Ovary (tissue), 9 donors: ENCODE data around the gene TEX26. TPM values are rescaled to one million over a fixed set of nuclear protein-coding genes. Genes with fewer than 3 reads are reported as not detected.

Source experiments
- DNase-seq, 5 donors: peaks; one replicate each; pipeline ENCODE4 v3.0.0-alpha.2; 2019 to 2020
- H3K27ac ChIP-seq, 2 donors: fragments of 200-600 bp; one replicate each; pipeline versions ENCODE4 v1.5.1 to v1.8.0; 2019 to 2022
- H3K27me3 ChIP-seq: fragments of 200-600 bp; one replicate; pipeline ENCODE4 v1.8.0; 2022
- H3K36me3 ChIP-seq: fragments of 200-600 bp; sonication (generic); one replicate; pipeline ENCODE4 v1.5.1; 2019
- H3K4me1 ChIP-seq: one replicate; pipeline ENCODE4 v1.8.1; 2013; ENCODE audit warnings: mild to moderate bottlenecking, moderate library complexity; ENCODE audit not compliant: insufficient read depth
- H3K4me3 ChIP-seq: fragments of 200-600 bp; sonication (generic); one replicate; pipeline ENCODE4 v1.5.1; 2017
- H3K9me3 ChIP-seq, 2 donors: fragments of 200-600 bp in 1 of 2; sonication (generic) in 1 of 2; one replicate each; pipeline versions ENCODE4 v1.5.1 to v1.8.1; 2013 to 2019; ENCODE audit warnings: mild to moderate bottlenecking in 1 of 2, moderate library complexity in 1 of 2
- EP300 ChIP-seq: sonication (generic); formaldehyde crosslinking; IDR thresholded peaks from one replicate; pipeline ENCODE4 v1.6.1; 2017; ENCODE audit warnings: antibody characterized with exemption
- POLR2A ChIP-seq: fragments of 450-650 bp; IDR thresholded peaks from one replicate; pipeline ENCODE4 v1.6.1; 2017; ENCODE audit warnings: antibody characterized with exemption, mild to moderate bottlenecking, moderate library complexity
- WGBS, 3 donors: extraction: QIAGEN DNeasy Blood & Tissue Kit in 1 of 3; methylation state at CpG; one replicate each; pipeline versions ENCODE4 v1.1.5 to v1.1.7; 2013 to 2017; 5-methylcytosine and 5-hydroxymethylcytosine counted together
- intact Hi-C, 4 donors: fragments of 100-400 bp; cut with DNase I; formaldehyde crosslinking; loops; one replicate each; pipeline versions ENCODE4 v1.11.0 to v1.15.1; 2022 to 2023
- polyA plus RNA-seq, 2 donors: library from polyadenylated mRNA; stranded (reverse); fragments of 200-250 nt in 1 of 2; fragments of 350-450 nt in 1 of 2; fragmentation: Illumina TruSeq in 1 of 2; extraction: RNeasy Lipid Tissue Mini Kit (QIAGEN cat#74804) in 1 of 2; gene quantifications; one replicate each; pipeline ENCODE4 v1.2.3, GENCODE V29; 2013 to 2014
- total RNA-seq, 7 donors: library from RNA; depleted of rRNA in 2 of 7; stranded (reverse); fragments of >200 nt in 2 of 7; fragmentation: NEBNext Ultra II Directional in 3 of 7; extraction: Animal tissue kit (Norgen Biotek cat#: 25700) in 3 of 7; gene quantifications; one replicate each; pipeline versions ENCODE4 v1.1.0 to v1.2.4, GENCODE V29; 2016 to 2023
- TF ChIP-seq, protein P1 (sequence below), 3 donors: fragments of 450-650 bp in 2 of 3; fragments of 200-600 bp in 1 of 3; IDR thresholded peaks; one replicate each; pipeline versions ENCODE4 v1.5.1 to v1.8.0; 2016 to 2022; ENCODE audit warnings: antibody characterized with exemption in 3 of 3, mild to moderate bottlenecking in 1 of 3
- donor health status: DM: no; HTN: no; CAD: no; lungs with moderate emphysema.
- donor health status: DM: no; HTN: no; CAD: no.
- donor health status: Bipolar disorder and iron deficiency.
- donor health status: DM: yes; HTN: yes; CAD: no.
- donor health status: DM: no; HTN: no; CAD: no.
- donor health status: DM: yes; HTN: yes; CAD: no.

Gene TEX26
- total and polyA plus RNA-seq, 9 donors, result 0.45 TPM; not detected in 8

DNA sequence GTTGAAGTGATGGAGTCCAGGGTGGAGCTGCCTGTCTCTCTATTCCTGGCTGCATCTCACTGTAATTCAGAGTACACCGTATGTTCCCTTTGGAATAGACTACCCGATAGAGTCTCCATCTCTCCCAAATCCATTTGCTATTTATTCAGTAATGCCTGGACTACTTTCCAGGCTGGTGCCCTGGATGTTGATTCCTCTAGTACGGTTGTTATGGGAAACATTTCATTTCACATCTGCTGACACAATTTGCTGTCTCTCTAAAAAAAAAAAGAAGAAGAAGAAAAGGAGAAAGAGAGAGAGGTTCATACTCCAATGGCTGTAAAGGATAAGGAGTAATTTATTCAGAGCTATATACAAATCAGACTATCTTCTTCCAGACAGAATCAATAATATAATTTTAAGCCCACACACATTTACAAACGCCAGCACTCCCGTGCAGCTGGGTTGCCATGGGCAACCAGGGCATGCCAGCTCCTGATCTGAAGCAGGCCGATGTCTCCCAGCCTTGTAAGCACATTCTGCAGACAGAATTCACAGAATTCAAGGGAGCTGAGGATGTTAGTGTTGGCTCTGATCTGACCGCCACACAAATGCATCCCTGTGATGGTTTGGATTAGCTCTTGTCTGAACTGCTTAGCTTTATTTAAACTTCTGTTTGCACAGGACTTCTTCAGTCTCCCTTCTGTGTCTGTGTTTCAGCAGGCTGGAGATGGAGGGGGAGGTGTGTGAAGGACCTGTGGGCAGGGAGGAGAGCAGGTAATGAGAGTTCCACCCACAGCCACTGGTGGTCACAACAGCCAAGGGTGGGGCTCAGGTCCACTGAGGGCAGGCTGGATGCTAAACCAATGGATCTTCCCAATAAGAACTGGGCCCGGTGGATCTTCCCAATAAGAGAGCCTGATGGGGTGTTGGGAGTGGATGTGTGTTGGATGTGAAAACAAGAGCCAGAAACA is 66.0 kb downstream of the TEX26 start:
- H3K27ac ChIP-seq, result no peak overlapping the region
- H3K9me3 ChIP-seq, result no peaks in the 10 kb centered on the region
- H3K27me3 ChIP-seq, result no peaks in the 10 kb centered on the region
- H3K4me1 ChIP-seq, result no peaks in the 10 kb centered on the region
- intact Hi-C loops, result no loop called here
- WGBS, 3 donors, result 24 to 31% (median 26%) methylated on average over 8 of the region's 8 CpGs
- H3K36me3 ChIP-seq, result no peaks in the 10 kb centered on the region
- peak in 1 of 5 donors; percentile 47 for DNase-seq
- TF ChIP-seq, protein P1, sequence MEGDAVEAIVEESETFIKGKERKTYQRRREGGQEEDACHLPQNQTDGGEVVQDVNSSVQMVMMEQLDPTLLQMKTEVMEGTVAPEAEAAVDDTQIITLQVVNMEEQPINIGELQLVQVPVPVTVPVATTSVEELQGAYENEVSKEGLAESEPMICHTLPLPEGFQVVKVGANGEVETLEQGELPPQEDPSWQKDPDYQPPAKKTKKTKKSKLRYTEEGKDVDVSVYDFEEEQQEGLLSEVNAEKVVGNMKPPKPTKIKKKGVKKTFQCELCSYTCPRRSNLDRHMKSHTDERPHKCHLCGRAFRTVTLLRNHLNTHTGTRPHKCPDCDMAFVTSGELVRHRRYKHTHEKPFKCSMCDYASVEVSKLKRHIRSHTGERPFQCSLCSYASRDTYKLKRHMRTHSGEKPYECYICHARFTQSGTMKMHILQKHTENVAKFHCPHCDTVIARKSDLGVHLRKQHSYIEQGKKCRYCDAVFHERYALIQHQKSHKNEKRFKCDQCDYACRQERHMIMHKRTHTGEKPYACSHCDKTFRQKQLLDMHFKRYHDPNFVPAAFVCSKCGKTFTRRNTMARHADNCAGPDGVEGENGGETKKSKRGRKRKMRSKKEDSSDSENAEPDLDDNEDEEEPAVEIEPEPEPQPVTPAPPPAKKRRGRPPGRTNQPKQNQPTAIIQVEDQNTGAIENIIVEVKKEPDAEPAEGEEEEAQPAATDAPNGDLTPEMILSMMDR (IDR thresholded peaks at IDR 0.05), result no peak
- TF ChIP-seq POLR2A (no peak), EP300 (no peak)
- no peak overlapping the region for H3K4me3 ChIP-seq

DNA sequence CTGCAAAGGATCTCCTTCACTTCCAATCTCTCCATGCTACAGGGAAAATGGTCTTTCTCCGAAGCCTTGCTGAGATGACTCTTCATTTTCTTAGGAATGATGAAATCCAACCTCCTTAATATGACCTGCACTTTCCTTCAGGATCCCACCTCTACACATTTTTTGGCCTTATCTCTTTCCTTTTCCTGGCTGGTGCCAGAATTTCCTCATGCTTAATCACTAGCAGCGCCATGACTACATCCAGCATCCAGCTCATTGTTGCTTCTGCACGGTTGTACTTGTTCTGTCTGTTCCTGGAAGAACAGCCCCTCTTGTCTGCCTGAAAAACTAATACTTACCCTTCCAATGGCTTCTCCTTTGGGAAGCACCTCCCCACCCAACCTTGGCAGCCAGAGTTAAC is 68.4 kb downstream of the TEX26 start:
- WGBS, 3 donors, result 70 to 79% (median 77%) methylated on average over 3 of the region's 3 CpGs
- Histone ChIP-seq H3K36me3 (no peaks in the 10 kb centered on the region), H3K27me3 (no peaks in the 10 kb centered on the region), H3K4me3 (no peak overlapping the region), H3K9me3 (no peaks in the 10 kb centered on the region), H3K4me1 (no peaks in the 10 kb centered on the region), H3K27ac (no peak overlapping the region)
- intact Hi-C loops, result no loop called here
- TF ChIP-seq POLR2A (no peak), EP300 (no peak)
- DNase-seq, result no peak

DNA sequence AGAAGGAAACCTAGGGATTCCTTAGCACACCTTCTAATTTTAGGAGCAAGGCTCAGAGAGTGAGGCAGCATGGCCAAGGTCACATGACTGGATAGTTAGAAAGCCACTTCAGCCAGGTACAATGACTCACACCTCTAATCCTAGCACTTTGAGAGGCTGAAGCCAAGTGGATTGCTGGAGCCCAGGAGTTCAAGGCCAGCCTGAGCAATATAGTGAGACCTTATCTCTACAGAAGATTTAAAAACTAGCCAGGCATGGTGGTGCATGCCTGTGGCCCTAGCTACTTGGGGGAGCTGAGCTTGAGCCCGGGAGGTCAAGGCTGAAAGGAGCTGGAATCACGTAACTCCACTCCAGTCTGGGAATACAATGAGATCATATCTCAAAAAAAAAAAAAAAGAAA is 69.2 kb downstream of the TEX26 start:
- no peak overlapping the region for H3K27ac ChIP-seq
- no peaks in the 10 kb centered on the region for H3K27me3 ChIP-seq
- no peak overlapping the region for H3K4me3 ChIP-seq
- H3K9me3 ChIP-seq, result no peaks in the 10 kb centered on the region
- no peaks in the 10 kb centered on the region for H3K36me3 ChIP-seq
- intact Hi-C loops, result no loop called here
- TF ChIP-seq, protein P1 (IDR thresholded peaks at IDR 0.05), result no peak
- no peak for TF ChIP-seq POLR2A
- TF ChIP-seq EP300, result no peak
- no peaks in the 10 kb centered on the region for H3K4me1 ChIP-seq
- DNase-seq, result no peak
- WGBS, 3 donors, result 18 to 28% (median 18%) methylated on average over 2 of the region's 2 CpGs

DNA sequence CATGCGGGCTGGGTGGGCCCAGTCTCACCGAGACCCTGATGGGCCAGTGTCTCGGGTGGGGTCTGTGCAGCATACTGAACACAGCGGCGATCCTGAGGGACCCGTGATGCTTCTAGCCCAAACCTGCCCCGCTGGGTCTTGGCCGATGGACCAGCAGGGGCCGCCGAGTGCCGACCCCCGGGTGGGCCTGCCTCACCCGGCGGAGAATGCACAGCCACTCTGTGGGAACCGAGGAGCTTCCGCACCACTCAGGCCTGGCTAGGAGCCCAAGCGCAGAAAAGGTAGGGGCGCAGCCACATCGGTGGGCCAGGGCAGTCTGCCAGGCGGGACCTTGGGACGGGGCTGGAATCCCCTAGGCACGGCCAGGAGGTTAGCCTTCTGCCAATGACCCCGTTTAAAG is 72.6 kb downstream of the TEX26 start:
- H3K4me3 ChIP-seq, result no peak overlapping the region
- H3K27me3 ChIP-seq, result no peaks in the 10 kb centered on the region
- DNase-seq, result no peak
- 91 to 95% (median 94%) methylated on average over 23 of the region's 23 CpGs for WGBS, 3 donors
- TF ChIP-seq, protein P1 (IDR thresholded peaks at IDR 0.05), result no peak
- TF ChIP-seq POLR2A (no peak), EP300 (no peak)
- no peak overlapping the region for H3K27ac ChIP-seq
- intact Hi-C loops, result no loop called here
- H3K36me3 ChIP-seq, result no peaks in the 10 kb centered on the region
- H3K9me3 ChIP-seq, result no peaks in the 10 kb centered on the region
- no peaks in the 10 kb centered on the region for H3K4me1 ChIP-seq

DNA sequence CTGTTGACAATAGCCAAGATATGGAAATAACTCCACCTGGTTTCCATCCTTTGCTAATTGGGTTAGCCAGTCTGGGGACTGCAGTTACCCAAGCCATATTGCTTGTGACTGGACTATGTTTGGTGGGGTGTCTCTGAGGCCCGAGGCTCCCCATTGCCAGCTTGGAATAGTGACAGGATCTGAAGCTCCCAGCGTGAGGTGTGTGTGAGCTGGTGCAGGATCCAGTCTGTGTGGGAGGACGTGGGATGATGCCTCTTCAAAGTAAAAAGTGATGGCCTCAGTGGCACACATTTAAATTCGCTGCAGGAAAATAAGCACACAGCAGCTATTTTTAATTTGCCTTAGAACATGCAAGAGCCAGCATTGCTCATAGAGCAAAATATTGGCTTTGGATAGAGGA is 75.0 kb downstream of the TEX26 start:
- H3K27me3 ChIP-seq, result no peaks in the 10 kb centered on the region
- DNase-seq, result no peak
- intact Hi-C loops, result no loop called here
- H3K4me3 ChIP-seq, result no peak overlapping the region
- TF ChIP-seq, protein P1 (IDR thresholded peaks at IDR 0.05), result no peak
- TF ChIP-seq POLR2A (no peak), EP300 (no peak)
- no peaks in the 10 kb centered on the region for H3K4me1 ChIP-seq
- no peak overlapping the region for H3K27ac ChIP-seq
- WGBS, 3 donors, result 63 to 83% (median 67%) methylated on average over 4 of the region's 4 CpGs
- H3K36me3 ChIP-seq, result no peaks in the 10 kb centered on the region
- no peaks in the 10 kb centered on the region for H3K9me3 ChIP-seq
